LHCN-M2 (cell line): ENCODE data around the gene DPF3. TPM values are rescaled to one million over a fixed set of nuclear protein-coding genes. Genes with fewer than 3 reads are reported as not detected.
A peak's percentile ranks its signal among the peaks of the same experiment; 100 is the strongest.

ENCODE experiments used
- DNase-seq: peaks from one replicate; pipeline ENCODE4 v3.0.0-alpha.2; 2012; ENCODE audit warnings: low read depth
- total RNA-seq: library from RNA; depleted of rRNA; stranded (reverse); fragments of >200 nt; gene quantifications from 2 replicates; pipeline ENCODE4 v1.2.3, GENCODE V29; 2014

DPF3 gene
- total RNA-seq, 1 experiment from 2014 or later = 9.5 TPM

DNA sequence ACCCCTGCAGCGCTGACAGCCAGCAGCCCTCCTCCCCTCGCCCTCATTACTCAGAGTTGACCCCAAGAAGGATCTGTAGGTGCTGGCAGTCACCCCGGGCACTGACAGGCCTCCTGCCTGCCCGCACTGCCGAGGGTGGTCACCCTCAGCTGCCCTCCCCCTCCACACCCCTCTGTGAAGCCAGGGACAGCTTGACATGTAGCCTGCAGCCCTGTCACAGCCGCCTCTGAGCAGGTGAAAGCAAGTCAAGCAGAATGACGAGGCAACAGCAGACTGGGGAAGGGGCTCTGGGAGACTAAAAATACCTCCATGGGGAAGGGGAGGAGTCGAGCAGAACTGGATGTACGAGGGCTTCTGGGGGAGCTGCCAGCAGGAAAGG, 178.1 kb downstream of the DPF3 start:
- DNase-seq = no peak

DNA sequence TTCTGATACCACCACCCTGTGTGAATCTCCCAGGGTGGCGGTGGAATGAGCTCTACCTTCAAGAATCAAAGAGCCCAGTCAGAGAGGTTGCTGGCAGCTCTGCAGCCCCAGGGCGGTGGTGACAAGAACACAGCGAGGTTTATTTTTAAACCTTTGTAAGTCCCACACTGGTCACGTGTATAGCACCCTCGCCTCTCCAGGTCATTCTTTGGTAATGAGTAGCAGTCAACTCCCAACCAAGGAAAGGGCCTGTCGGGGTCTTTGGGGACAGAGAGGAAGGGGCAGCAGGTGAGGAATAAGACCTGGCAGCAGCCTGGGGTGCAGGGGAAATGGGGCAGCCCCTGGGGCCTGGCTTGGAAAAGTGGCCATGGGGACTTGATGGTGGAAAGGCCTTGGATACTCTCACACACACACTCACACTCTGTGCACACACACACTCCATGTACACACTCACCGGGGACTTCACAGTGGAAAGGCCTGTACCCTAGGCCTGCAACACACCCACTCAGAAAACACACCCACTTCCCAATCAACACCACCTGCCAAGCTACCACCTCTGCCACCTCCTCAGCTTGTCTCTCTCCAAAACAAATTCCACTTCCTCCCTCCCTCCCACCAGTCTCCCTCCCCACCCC, 178.6 kb downstream of the DPF3 start:
- no peak for DNase-seq

DNA sequence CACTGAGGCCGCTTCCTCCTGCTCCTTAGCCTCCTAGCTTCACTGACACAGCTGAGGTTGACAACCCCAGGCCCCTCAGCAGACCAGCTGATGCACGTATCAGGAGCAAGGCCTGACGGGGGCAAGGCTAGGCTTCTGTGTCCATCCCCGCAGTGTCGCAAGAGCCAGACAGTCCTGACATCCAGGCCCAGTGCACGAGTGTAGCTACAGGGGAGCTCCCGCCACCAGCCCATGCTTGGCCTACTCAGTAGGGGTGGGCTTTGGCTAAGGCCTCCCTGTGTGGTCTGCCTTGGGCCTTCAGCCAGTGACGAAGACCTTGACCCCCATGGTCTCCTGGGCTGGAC, 179.1 kb downstream of the DPF3 start:
- DNase-seq = no peak

DNA sequence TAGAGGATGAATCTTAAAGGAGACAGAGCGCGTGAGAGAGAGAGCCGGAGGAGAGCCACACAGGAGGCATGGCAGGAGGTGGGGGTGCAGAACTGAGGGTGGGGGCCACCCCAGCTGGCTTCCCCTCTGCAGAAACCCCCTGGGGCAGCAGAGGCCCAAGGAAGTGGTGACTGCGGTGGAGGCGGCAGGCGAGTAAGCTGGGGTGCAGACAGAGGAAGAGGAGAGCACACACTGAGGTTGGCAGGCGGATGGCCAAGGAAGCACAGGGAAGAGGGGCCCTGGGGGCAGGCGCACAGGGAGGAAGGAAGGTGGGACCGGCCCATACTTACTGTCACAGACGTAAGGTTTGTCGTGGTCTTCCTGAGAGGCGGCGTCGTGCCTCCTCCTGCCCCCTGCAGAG, 179.8 kb downstream of the DPF3 start:
- no peak for DNase-seq

GRCh38 chr14:72711936-72712335, 182.0 kb downstream of the DPF3 start:
- DNase-seq = no peak

DNA sequence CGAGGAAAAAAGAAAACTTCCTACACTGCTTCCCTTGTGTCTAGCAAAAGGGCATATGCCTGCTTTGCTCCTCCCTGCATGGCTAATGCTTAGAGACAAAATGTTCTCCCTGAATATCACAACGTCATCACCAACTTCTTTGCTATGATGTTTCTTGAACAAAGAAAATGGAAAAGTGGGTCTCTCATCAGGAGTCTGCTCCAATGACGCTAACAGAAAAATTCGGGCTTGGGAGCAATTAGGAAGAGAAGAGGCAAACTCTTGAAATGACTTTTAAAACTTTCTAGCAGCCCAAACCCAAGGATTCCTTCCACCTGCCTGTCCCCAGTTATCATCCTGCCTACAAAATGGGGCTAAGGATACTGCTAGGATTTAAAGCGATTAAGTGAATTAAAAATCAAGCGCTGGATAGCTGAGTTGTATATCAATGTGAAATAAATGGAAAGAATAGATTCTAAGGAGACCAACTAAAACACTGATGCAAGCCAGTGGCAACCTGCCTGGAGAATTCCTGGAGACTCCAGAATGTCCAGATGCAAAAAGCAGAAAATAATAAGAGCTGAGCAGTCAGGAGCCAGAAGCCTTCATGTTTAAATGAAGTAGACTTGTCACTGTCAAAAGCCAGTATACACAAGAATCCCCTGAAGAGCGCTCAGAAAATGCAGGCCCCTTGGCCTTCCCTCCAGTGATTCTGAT, 183.8 kb downstream of the DPF3 start:
- DNase-seq = no peak

GRCh38 chr14:72708708-72709475, 185.0 kb downstream of the DPF3 start:
- no peak for DNase-seq

GRCh38 chr14:72708222-72708621, 185.7 kb downstream of the DPF3 start:
- no peak for DNase-seq

DNA sequence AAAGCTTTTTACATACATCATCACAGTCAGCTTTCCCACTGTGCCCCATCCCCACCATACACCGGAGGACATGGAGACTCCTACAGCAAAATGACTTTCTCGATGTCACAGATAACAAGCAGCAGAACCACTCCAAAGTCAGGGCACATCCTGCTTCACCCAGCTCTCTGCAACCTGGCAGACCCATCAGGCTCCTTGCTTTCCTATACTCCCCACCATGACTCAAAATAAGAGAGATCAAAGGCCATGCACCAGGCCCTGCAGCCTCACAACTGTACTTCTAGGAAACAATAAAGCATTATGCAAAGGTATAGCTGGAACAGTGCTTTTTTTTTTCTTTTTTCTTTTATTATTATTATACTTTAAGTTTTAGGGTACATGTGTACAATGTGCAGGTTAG, 187.4 kb downstream of the DPF3 start:
- no peak for DNase-seq

DNA sequence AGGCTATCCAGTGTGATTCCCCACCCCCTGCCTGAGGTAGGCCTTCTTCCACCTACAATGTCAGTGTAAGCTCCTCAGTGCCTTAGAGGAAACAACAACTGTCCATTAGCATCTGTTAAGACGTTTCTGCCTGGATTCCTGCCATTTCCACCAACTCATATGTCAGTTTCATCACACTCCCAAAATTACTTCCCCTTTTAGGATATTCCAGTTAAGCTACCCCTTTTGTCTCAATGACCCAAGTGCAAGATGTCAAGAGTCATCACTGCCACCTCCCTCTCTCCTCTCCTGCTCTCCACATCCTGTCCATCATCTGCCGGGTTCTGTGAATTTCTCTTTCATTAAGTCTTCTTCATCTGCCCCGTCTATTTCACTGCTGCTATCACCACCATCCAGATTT, 189.4 kb downstream of the DPF3 start:
- peak; percentile 15 for DNase-seq

DNA sequence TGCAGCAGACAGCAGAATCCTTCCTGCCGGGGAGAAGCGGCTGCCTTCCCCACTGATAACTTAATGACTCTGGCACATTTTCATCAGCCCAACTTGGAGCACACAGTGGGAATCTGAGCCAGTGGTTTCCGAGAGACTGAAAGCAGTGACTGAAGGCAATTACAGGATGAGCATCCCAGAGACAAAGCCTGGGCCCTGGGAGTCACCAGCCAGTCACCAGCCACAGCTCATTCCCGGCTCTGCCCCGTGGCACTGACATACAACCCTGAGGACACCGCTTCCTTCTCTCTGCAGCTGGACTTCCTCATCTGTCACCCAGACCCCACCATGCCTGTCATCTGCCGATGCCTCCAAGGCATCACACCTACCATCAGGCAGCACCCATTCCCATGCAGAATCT, 192.3 kb downstream of the DPF3 start:
- DNase-seq = no peak

DNA sequence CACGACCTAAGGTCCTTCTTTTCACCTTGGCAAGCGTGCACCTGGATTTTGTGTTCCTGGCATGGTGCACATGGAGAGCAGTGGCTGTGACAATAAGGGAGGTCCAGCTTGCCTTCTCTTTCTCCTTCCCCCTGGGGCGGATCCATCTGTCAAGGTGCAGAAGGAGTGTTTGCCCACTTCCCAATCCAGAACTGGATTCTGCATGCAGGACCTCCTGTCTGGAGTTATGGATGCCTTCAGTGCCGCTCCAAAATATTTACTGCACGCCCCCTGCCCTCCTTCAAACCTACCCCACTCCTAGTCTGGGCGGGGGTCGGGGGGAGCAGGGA, 192.7 kb downstream of the DPF3 start:
- no peak for DNase-seq

- no peak for DNase-seq
Measured at GRCh38 chr14:72700338-72701236, 193.3 kb downstream of the DPF3 start.

- DNase-seq = peak; percentile 39
Measured at GRCh38 chr14:72699852-72700257, 194.0 kb downstream of the DPF3 start.

GRCh38 chr14:72699443-72699842, 194.5 kb downstream of the DPF3 start:
- no peak for DNase-seq

- DNase-seq = no peak
Measured at GRCh38 chr14:72692696-72693095, 201.2 kb downstream of the DPF3 start.

DNA sequence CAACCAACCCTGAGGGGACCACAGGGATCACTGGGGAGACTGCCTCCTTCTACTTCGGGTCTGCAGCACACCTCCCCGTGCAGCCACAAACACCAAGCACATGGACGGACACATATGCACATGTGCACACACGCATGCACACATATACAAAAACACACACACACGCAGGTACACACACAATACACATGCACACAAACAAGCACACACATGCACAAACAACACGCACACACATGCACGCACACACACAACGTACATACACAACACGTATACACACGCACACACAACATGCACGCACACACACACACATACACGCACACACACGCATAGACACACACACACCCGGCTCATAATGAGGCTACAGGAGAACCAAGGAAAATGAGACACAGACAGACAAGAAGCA, 203.6 kb downstream of the DPF3 start:
- no peak for DNase-seq

- no peak for DNase-seq
Measured at GRCh38 chr14:72688990-72689671, 204.8 kb downstream of the DPF3 start.

GRCh38 chr14:72686832-72687231, 207.1 kb downstream of the DPF3 start:
- no peak for DNase-seq

DNA sequence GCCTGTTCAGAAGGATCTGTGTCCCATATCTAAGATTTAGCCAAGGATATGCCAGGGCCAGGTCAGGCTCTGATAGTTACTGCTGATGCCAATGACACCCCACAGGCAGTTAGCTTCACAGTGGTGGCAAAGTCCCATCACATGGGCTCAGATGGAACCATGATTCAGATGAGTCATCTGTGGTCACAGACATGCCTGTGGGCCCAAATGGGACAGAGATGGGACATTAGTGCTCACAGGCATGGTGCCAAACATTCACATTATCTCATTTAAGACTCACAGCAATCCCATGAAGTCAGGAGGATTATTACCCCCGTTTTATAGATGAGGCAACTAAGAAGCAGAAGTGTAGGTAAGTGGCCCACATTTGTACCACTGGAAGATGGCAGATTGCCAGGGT, 207.8 kb downstream of the DPF3 start:
- DNase-seq = peak; percentile 51

DNA sequence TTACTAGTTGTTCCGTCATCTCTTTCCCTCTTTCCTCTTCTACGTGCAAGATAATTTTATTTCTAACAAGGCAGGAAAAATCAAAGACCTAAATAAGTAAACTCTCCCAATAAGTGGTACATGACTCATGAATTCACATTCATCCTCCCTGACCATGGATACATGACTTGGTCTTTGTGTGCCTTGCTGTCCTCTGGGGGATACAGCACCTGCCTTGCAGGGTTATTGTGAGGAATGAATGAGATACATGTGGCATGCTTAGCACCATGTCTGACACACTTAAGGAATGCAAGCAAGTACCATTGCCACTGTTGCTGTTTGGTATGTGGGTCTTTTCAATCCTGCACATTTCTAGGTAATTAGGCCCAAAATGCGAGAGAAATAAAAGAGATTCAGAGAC, 208.4 kb downstream of the DPF3 start:
- peak; percentile 85 for DNase-seq
